ENCODE results near the gene PRDX2. TPM values are rescaled to one million over a fixed set of nuclear protein-coding genes. Genes with fewer than 3 reads are reported as not detected.

Gene PRDX2
- total and polyA plus RNA-seq, 9 donors, result 143 to 191 (median 174) TPM

DNA sequence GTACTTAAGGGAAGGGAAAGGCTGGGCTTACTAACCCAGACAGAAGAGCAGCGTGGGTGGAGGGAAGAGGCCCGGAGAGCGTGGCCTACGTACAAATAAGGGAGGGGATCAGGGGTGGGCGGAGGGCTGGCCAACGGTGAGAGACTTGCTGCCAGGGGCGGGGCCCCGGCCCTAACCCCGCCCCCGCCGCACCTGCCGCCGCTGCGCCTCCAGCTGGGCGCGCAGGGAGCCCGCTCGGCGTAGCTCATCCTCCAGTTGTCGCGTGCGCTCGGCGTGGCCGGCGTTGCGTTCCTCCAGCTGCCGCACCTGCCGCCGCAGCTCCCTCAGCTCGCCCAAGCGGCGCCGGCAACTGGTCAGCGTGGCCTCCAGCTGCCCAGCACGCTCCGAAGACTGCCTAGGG is 31.9 kb downstream of the PRDX2 start:
- Histone ChIP-seq H3K4me3 (ENCODE audit: low read length) (no peak overlapping the region), H3K27ac (ENCODE audit: low read length) (peak overlapping the region; percentile 60), H3K9me3 (replicated peaks; ENCODE audit: control insufficient read depth, low read depth, low read length) (no peaks in the 10 kb centered on the region), H3K27me3 (ENCODE audit: control insufficient read depth, insufficient read depth, low read length) (no peaks in the 10 kb centered on the region), H3K4me1 (ENCODE audit: control insufficient read depth, insufficient read depth, low read length) (peaks cover 31% of the 10 kb centered on the region), H3K36me3 (ENCODE audit: control insufficient read depth, insufficient read depth, low read length) (peaks cover 18% of the 10 kb centered on the region)
- DNase-seq, result peak; percentile 67
- WGBS (ENCODE audit: insufficient coverage), result 17% methylated on average over 37 of the region's 37 CpGs

DNA sequence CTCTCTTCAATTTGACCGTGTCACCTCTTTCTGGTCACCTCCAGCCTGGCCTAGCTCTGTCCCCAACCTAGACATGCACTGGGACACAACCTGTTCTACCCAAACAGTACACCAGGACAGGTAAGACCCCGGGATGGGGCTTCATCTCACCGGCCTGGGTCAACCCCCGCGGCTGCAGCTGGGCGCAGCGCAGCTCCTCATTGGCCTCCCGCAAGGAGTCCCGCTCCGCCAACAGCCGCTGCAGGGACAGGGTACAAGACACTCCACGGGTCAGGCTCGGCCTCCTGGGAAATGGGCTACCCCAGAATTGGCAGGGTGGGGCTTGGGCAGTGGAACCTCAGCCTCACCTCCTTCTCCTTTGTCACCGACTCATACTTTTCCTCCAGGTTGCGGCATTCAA is 33.9 kb downstream of the PRDX2 start:
- Histone ChIP-seq H3K36me3 (ENCODE audit: control insufficient read depth, insufficient read depth, low read length) (peaks cover 32% of the 10 kb centered on the region), H3K4me3 (ENCODE audit: low read length) (no peak overlapping the region), H3K27me3 (ENCODE audit: control insufficient read depth, insufficient read depth, low read length) (no peaks in the 10 kb centered on the region), H3K4me1 (ENCODE audit: control insufficient read depth, insufficient read depth, low read length) (peaks cover 24% of the 10 kb centered on the region), H3K27ac (ENCODE audit: low read length) (no peak overlapping the region), H3K9me3 (replicated peaks; ENCODE audit: control insufficient read depth, low read depth, low read length) (no peaks in the 10 kb centered on the region)
- WGBS (ENCODE audit: insufficient coverage), result 97% methylated on average over 11 of the region's 15 CpGs
- DNase-seq, result no peak

DNA sequence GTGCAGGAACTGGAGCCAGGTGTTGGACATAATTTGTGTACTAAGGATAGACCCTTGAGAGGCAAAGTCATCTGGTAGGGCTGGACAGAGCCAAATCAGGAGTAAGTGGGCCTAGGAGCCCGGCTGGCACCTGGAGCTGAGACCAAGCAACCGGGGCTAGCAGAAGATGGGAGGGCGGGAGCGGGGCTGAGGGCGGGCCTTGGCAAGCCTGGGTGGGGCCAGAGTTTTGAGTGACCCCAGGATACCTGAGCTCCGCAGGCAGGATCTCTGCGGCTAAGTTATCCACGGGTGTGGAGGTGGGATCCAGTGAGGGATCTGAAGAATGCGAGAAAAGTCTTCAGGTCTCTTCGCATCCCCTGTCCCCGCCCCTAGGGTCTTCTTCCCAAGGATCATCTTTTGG is 34.5 kb downstream of the PRDX2 start:
- 92% methylated on average over 11 of the region's 11 CpGs for WGBS (ENCODE audit: insufficient coverage)
- H3K27ac ChIP-seq (ENCODE audit: low read length), result no peak overlapping the region

DNA sequence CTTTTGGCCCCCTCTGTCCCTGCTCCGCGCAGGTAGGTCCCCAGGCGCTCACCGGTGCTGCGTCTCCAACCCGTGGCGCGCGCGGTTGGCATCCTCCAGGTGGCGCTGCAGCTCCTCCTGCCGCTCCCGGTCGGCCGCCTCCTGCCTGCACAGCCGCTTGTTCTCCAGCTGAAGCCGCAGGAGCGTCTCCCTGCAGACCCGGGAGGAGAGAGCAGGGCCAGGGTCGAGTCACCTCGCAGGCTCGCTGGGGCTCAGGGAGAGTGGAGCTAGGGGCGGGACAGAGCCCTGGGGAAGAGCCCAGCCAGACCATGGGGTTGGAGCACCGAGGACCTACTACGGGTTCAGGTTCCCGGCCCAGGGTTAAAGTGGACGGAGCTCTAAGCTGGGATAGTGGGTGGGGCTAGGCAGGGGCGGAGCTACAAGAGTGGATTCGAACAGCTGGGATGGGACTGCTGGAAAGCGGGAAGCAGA is 35.5 kb downstream of the PRDX2 start:
- H3K27ac ChIP-seq (ENCODE audit: low read length), result peak overlapping the region; percentile 66
- WGBS (ENCODE audit: insufficient coverage), result 18% methylated on average over 29 of the region's 30 CpGs
- DNase-seq, result peak; percentile 89

More for the DNA sequence above, 34.5 kb downstream of the PRDX2 start:
- Histone ChIP-seq H3K4me3 (ENCODE audit: low read length) (no peak overlapping the region), H3K9me3 (replicated peaks; ENCODE audit: control insufficient read depth, low read depth, low read length) (no peaks in the 10 kb centered on the region), H3K4me1 (ENCODE audit: control insufficient read depth, insufficient read depth, low read length) (peaks cover 19% of the 10 kb centered on the region), H3K27me3 (ENCODE audit: control insufficient read depth, insufficient read depth, low read length) (no peaks in the 10 kb centered on the region), H3K36me3 (ENCODE audit: control insufficient read depth, insufficient read depth, low read length) (peaks cover 32% of the 10 kb centered on the region)
- no peak for DNase-seq

DNA sequence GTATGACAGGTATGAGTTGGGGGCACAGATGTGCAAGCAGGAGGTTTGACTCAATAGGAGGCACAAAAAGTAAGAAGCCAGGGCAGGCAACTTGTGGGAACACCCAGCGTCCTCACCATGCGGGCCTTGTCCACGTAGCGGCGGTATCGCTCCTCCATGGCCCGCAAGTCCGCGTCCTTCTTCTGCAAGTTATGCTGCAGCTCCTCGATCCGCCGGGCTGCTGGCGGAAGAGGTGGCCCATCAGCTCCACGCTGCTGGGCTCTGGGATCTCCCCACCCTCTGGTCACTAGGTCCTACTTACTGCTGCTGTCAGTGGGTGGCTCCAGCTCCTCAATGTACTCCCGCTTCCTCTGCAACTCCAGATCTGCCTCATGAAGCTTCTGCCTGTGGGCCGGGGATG is 36.9 kb downstream of the PRDX2 start:
- Histone ChIP-seq H3K9me3 (replicated peaks; ENCODE audit: control insufficient read depth, low read depth, low read length) (no peaks in the 10 kb centered on the region), H3K36me3 (ENCODE audit: control insufficient read depth, insufficient read depth, low read length) (peaks cover 30% of the 10 kb centered on the region), H3K4me1 (ENCODE audit: control insufficient read depth, insufficient read depth, low read length) (peaks cover 10% of the 10 kb centered on the region), H3K27me3 (ENCODE audit: control insufficient read depth, insufficient read depth, low read length) (no peaks in the 10 kb centered on the region), H3K4me3 (ENCODE audit: low read length) (no peak overlapping the region), H3K27ac (ENCODE audit: low read length) (no peak overlapping the region)
- WGBS (ENCODE audit: insufficient coverage), result 92% methylated on average over 16 of the region's 16 CpGs
- DNase-seq, result no peak

More for the DNA sequence above, 35.5 kb downstream of the PRDX2 start:
- Histone ChIP-seq H3K36me3 (ENCODE audit: control insufficient read depth, insufficient read depth, low read length) (peaks cover 31% of the 10 kb centered on the region), H3K4me3 (ENCODE audit: low read length) (peak overlapping the region; percentile 49), H3K27me3 (ENCODE audit: control insufficient read depth, insufficient read depth, low read length) (no peaks in the 10 kb centered on the region), H3K9me3 (replicated peaks; ENCODE audit: control insufficient read depth, low read depth, low read length) (no peaks in the 10 kb centered on the region), H3K4me1 (ENCODE audit: control insufficient read depth, insufficient read depth, low read length) (peaks cover 19% of the 10 kb centered on the region)

DNA sequence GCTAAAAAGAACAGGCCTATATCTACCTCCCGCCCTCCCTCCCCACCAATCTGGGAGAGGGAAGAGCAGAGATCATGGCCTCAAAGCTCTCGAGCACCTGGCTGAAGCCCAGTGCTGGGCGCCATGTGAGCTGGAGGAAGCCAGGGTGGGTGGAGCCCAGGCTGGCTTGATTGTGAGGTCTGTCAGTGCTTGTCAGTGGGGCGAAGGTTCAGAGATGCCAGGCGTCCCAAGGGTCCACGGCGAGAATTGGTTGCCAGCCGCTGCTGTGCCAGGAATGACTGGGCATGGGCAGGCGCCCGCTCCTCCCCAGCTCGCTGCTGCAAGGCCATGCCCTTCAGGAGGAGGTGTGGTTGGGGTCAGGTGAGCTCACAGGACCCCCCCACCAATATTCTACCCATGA is 38.5 kb downstream of the PRDX2 start:
- H3K27ac ChIP-seq (ENCODE audit: low read length), result no peak overlapping the region
- DNase-seq, result no peak
- H3K9me3 ChIP-seq (replicated peaks; ENCODE audit: control insufficient read depth, low read depth, low read length), result no peaks in the 10 kb centered on the region
- no peak overlapping the region for H3K4me3 ChIP-seq (ENCODE audit: low read length)
- peaks cover 28% of the 10 kb centered on the region for H3K36me3 ChIP-seq (ENCODE audit: control insufficient read depth, insufficient read depth, low read length)
- WGBS (ENCODE audit: insufficient coverage), result 87% methylated on average over 6 of the region's 11 CpGs
- no peaks in the 10 kb centered on the region for H3K27me3 ChIP-seq (ENCODE audit: control insufficient read depth, insufficient read depth, low read length)
- H3K4me1 ChIP-seq (ENCODE audit: control insufficient read depth, insufficient read depth, low read length), result peaks cover 5% of the 10 kb centered on the region

DNA sequence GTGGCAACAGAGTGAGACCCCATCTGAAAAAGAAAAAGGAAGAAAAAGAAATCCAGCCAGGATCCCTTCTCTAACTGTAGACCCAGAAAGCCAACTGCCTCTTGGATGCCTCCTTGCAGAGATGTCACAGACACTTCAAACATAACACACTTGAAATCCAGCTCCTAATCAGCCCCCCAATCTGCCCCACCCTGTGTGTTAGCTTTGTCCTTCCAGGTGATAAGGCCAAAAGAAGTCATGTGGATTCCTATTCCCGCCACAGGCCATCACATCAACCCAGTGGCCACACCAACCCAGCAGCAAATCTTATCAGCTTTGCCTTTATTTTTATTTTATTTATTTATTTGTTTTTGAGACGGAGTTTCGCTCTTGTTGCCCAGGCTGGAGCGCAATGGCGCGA is 41.9 kb downstream of the PRDX2 start:
- peaks cover 10% of the 10 kb centered on the region for H3K4me1 ChIP-seq (ENCODE audit: control insufficient read depth, insufficient read depth, low read length)
- no peak overlapping the region for H3K4me3 ChIP-seq (ENCODE audit: low read length)
- WGBS (ENCODE audit: insufficient coverage), result no CpG with 5 or more reads among the region's 6 CpGs
- no peaks in the 10 kb centered on the region for H3K9me3 ChIP-seq (replicated peaks; ENCODE audit: control insufficient read depth, low read depth, low read length)
- DNase-seq, result no peak
- H3K27me3 ChIP-seq (ENCODE audit: control insufficient read depth, insufficient read depth, low read length), result no peaks in the 10 kb centered on the region
- no peak overlapping the region for H3K27ac ChIP-seq (ENCODE audit: low read length)
- peaks cover 17% of the 10 kb centered on the region for H3K36me3 ChIP-seq (ENCODE audit: control insufficient read depth, insufficient read depth, low read length)

DNA sequence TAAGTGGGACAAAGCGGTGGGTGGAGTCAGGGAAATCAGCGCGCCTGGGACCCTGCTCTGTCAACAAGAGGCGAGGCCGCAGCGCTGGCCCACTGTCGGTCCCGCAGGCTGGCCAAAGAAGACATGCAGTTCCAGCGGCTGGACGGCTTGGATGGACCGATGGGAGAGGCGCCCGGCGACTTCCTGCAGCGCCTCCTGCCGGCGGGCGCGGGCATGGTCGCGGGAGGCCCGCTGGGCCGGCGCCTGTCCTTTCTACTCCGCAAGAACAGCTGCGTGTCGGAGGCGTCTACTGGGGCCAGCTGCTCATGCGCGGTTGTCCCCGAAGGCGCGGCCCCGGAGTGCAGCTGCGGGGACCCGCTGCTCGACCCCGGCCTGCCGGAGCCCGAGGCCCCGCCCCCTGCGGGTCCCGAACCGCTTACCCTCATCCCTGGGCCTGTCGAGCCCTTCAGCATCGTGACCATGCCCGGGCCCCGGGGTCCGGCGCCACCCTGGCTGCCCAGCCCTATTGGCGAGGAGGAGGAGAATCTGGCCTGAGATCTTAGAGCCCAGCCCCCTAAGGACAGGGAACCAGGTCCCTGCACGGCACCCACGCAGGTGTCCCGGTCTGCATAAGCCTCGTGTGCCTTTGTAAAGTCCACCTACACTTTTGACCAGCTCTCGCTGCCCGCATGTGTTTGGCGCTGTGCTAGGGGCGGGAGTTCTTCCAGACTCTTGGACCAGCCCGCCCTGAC is 43.9 kb downstream of the PRDX2 start:
- Histone ChIP-seq H3K4me1 (ENCODE audit: control insufficient read depth, insufficient read depth, low read length) (peaks cover 10% of the 10 kb centered on the region), H3K27me3 (ENCODE audit: control insufficient read depth, insufficient read depth, low read length) (peaks cover 5% of the 10 kb centered on the region), H3K9me3 (replicated peaks; ENCODE audit: control insufficient read depth, low read depth, low read length) (no peaks in the 10 kb centered on the region), H3K4me3 (ENCODE audit: low read length) (peak overlapping the region; percentile 42), H3K36me3 (ENCODE audit: control insufficient read depth, insufficient read depth, low read length) (no peaks in the 10 kb centered on the region), H3K27ac (ENCODE audit: low read length) (peak overlapping the region; percentile 69)
- DNase-seq, result peak; percentile 85
- 5% methylated on average over 59 of the region's 60 CpGs for WGBS (ENCODE audit: insufficient coverage)

DNA sequence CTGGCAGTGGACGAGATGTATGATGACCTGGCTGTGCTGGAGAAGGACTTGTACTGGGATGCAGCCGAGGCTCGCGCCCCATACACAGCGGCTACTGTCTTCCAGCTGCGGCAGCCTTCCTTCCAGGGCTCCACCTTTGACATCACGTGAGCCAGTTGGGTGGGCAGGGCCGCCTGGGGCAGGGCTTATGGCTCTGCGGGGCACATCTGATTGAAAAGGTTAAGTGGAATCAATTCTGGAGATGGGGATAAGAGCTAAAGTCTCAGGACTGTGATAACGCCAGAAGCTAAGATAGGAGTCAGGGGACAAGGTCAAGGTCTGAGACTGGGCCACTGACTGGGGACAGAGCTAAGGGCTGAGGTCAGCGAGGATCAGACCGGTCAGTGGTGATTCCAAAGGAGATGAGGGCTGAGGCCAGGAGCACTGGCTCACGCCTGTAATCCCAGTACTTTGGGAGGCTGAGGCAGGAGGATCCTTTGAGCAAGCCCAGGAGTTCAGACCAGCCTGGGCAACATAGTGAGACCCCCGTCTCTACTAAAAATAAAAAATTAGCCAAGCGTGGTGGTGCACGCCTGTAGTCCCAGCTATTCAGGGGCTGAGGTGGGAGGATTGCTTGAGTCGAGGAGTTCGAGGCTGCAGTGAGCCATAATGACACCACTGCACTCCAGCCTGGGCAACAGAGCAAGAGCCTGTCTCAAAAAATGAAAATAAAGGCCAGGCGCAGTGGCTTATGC is 45.3 kb downstream of the PRDX2 start:
- Histone ChIP-seq H3K36me3 (ENCODE audit: control insufficient read depth, insufficient read depth, low read length) (no peaks in the 10 kb centered on the region), H3K4me3 (ENCODE audit: low read length) (no peak overlapping the region), H3K4me1 (ENCODE audit: control insufficient read depth, insufficient read depth, low read length) (peaks cover 10% of the 10 kb centered on the region), H3K9me3 (replicated peaks; ENCODE audit: control insufficient read depth, low read depth, low read length) (no peaks in the 10 kb centered on the region), H3K27ac (ENCODE audit: low read length) (no peak overlapping the region), H3K27me3 (ENCODE audit: control insufficient read depth, insufficient read depth, low read length) (peaks cover 16% of the 10 kb centered on the region)
- 87% methylated on average over 14 of the region's 19 CpGs for WGBS (ENCODE audit: insufficient coverage)
- DNase-seq, result no peak

DNA sequence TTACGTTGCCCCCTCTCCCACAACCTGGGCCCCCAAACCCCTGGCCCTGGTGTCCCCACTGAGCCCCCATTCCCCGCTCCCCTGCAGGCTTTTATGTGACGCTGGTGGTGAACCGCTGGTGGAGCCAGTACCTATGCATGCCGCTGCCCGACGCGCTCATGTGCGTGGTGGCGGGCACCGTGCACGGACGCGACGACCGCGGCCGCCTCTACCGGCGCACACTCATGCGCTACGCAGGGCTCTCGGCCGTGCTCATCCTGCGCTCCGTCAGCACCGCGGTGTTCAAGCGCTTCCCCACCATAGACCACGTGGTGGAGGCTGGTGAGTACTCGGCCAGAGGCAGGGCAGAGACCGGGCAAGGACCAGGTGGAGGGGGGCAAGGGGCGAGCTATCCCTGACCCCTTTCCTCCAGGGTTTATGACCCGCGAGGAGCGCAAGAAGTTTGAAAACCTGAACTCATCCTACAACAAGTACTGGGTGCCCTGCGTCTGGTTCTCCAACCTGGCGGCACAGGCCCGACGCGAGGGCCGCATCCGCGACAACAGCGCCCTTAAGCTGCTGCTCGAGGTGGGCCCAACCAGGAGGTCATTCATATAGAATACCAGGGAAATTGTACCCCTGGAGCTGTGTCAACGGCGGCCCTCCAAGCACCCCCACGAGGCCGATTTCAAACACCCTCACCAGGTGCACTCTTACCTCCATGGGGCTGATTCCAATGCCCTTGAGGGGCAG is 47.0 kb downstream of the PRDX2 start:
- Histone ChIP-seq H3K27me3 (ENCODE audit: control insufficient read depth, insufficient read depth, low read length) (peaks cover 24% of the 10 kb centered on the region), H3K36me3 (ENCODE audit: control insufficient read depth, insufficient read depth, low read length) (no peaks in the 10 kb centered on the region), H3K4me3 (ENCODE audit: low read length) (no peak overlapping the region), H3K9me3 (replicated peaks; ENCODE audit: control insufficient read depth, low read depth, low read length) (no peaks in the 10 kb centered on the region), H3K27ac (ENCODE audit: low read length) (no peak overlapping the region), H3K4me1 (ENCODE audit: control insufficient read depth, insufficient read depth, low read length) (peaks cover 15% of the 10 kb centered on the region)
- no peak for DNase-seq
- WGBS (ENCODE audit: insufficient coverage), result 83% methylated on average over 44 of the region's 50 CpGs

Data from muscle of leg (tissue), 11 donors.